Measurements from ENCODE around the gene DMRTC2. TPM values are rescaled to one million over a fixed set of nuclear protein-coding genes. Genes with fewer than 3 reads are reported as not detected.

Gene DMRTC2
- total and polyA plus RNA-seq, 2 of the 13 experiments (the other 11 are each of a cell fraction or from before 2014, with no cell fraction given) = not detected

- peaks cover 31% of the 10 kb centered on the region for H3K79me2 ChIP-seq (ENCODE audit: insufficient read depth, low read length)
- CTCF ChIA-PET (ENCODE audit: low intra/inter-chr PET ratio, low total read pairs) = no interaction called here
- no peak overlapping the region for H3K9ac ChIP-seq (ENCODE audit: insufficient read depth, low read depth, low read length)
- no peak for ATAC-seq
- H4K20me1 ChIP-seq (ENCODE audit: insufficient read depth, low read length) = peaks cover 82% of the 10 kb centered on the region
- WGBS (ENCODE audit: low lambda C conversion rate) = 93% methylated on average over 12 of the region's 12 CpGs
- no peak overlapping the region for H3K4me3 ChIP-seq (replicated peaks in 1 of 3; ENCODE audit: insufficient read depth in 1 of 3, low read depth in 2 of 3, low read length in 3 of 3)
- peaks cover 61% of the 10 kb centered on the region for H3K4me1 ChIP-seq (ENCODE audit: insufficient read depth, low read length)
- no peak for FAIRE-seq
- H3K4me2 ChIP-seq (ENCODE audit: low read depth, low read length) = no peak overlapping the region
- DNase-seq (ENCODE audit: low spot score) = no peak
- H3K9me3 ChIP-seq (ENCODE audit: low read length) = no peaks in the 10 kb centered on the region
- in situ Hi-C loops (cut with HindIII; ENCODE audit: extremely low pct_ligation_motif_present, low pct_unique_long_range_greater_than_20kb) = no loop called here
- no peak overlapping the region for H2AFZ ChIP-seq (ENCODE audit: low read length)
- H3K27me3 ChIP-seq (ENCODE audit: control insufficient read depth in 1 of 2, insufficient read depth in 2 of 2, low read length in 2 of 2) = no peaks in the 10 kb centered on the region
- BruUV-seq (replicated peaks) = no TSS peak
- intact Hi-C loops (cut with micrococcal nuclease; ENCODE audit: unreplicated experiment) = no loop called here
- peaks cover 28 to 69% of the 10 kb centered on the region in 2 experiments for H3K36me3 ChIP-seq (replicated peaks in 1 of 2; ENCODE audit: control insufficient read depth in 1 of 2, insufficient read depth in 2 of 2, low read length in 2 of 2)
- TF ChIP-seq STAT5B (CRISPR knock-in tag; IDR thresholded peaks at IDR 0.05) = no peak
- no peak for TF ChIP-seq GABPB1 (CRISPR knock-in tag; IDR thresholded peaks at IDR 0.05)
- no peak for TF ChIP-seq TEAD2 (CRISPR knock-in tag; IDR thresholded peaks at IDR 0.05)
- no peak for TF ChIP-seq DR1 (CRISPR knock-in tag; IDR thresholded peaks at IDR 0.05)
- no peak for TF ChIP-seq HIVEP1 (CRISPR knock-in tag; IDR thresholded peaks at IDR 0.05)
- TF ChIP-seq PBX3 (CRISPR knock-in tag; IDR thresholded peaks at IDR 0.05; ENCODE audit: borderline replicate concordance) = no peak
- no peak for TF ChIP-seq SAP130 (CRISPR knock-in tag; IDR thresholded peaks at IDR 0.05; ENCODE audit: low read depth)
- no peak for TF ChIP-seq HNRNPL (IDR thresholded peaks at IDR 0.05; ENCODE audit: low read depth, low read length)
- TF ChIP-seq ZNF660 (CRISPR knock-in tag; IDR thresholded peaks at IDR 0.05; ENCODE audit: borderline replicate concordance, low read depth) = no peak
- TF ChIP-seq ZNF33B (CRISPR knock-in tag; IDR thresholded peaks at IDR 0.05) = no peak
- TF ChIP-seq CREBL2 (CRISPR knock-in tag; IDR thresholded peaks at IDR 0.05; ENCODE audit: borderline replicate concordance) = no peak
- TF ChIP-seq PHF20 (CRISPR knock-in tag; IDR thresholded peaks at IDR 0.05) = no peak
- TF ChIP-seq ZNF564 (CRISPR knock-in tag; IDR thresholded peaks at IDR 0.05) = no peak
- no peak for TF ChIP-seq ZSCAN29 (CRISPR knock-in tag; conservative IDR thresholded peaks at IDR 0.05)
- TF ChIP-seq ZNF709 (CRISPR knock-in tag; IDR thresholded peaks at IDR 0.05) = no peak
- TF ChIP-seq, protein P1, sequence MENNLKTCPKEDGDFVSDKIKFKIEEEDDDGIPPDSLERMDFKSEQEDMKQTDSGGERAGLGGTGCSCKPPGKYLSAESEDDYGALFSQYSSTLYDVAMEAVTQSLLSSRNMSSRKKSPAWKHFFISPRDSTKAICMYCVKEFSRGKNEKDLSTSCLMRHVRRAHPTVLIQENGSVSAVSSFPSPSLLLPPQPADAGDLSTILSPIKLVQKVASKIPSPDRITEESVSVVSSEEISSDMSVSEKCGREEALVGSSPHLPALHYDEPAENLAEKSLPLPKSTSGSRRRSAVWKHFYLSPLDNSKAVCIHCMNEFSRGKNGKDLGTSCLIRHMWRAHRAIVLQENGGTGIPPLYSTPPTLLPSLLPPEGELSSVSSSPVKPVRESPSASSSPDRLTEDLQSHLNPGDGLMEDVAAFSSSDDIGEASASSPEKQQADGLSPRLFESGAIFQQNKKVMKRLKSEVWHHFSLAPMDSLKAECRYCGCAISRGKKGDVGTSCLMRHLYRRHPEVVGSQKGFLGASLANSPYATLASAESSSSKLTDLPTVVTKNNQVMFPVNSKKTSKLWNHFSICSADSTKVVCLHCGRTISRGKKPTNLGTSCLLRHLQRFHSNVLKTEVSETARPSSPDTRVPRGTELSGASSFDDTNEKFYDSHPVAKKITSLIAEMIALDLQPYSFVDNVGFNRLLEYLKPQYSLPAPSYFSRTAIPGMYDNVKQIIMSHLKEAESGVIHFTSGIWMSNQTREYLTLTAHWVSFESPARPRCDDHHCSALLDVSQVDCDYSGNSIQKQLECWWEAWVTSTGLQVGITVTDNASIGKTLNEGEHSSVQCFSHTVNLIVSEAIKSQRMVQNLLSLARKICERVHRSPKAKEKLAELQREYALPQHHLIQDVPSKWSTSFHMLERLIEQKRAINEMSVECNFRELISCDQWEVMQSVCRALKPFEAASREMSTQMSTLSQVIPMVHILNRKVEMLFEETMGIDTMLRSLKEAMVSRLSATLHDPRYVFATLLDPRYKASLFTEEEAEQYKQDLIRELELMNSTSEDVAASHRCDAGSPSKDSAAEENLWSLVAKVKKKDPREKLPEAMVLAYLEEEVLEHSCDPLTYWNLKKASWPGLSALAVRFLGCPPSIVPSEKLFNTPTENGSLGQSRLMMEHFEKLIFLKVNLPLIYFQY (CRISPR knock-in tag; IDR thresholded peaks at IDR 0.05; ENCODE audit: borderline replicate concordance) = no peak
- TF ChIP-seq SP4 (CRISPR knock-in tag; IDR thresholded peaks at IDR 0.05) = no peak
- TF ChIP-seq KAT2B (IDR thresholded peaks at IDR 0.05; ENCODE audit: borderline replicate concordance, low read depth, low read length) = no peak
- POLR2A ChIA-PET = interaction anchor here (6.9 kb wide), 1 partner anchor 9 kb away, joined by 72 read pairs; the partner anchor contains the start of gene RPS19
- no peak overlapping the region for H3K27ac ChIP-seq (ENCODE audit: extremely low read length, insufficient read depth, low read length)
These were observed 24.1 kb downstream of the DMRTC2 start for GRCh38 chr19:41868989-41869300.
